K562 treated with DMSO at 1 percent for 4 hours (cell line): ENCODE measurements around the gene TAF4B. TPM values are rescaled to one million over a fixed set of nuclear protein-coding genes. Genes with fewer than 3 reads are reported as not detected.

Experiments
- total RNA-seq: library from RNA; unstranded; fragments of 300-600 nt; gene quantifications from 2 replicates; pipeline ENCODE4 v1.2.3, GENCODE V29; 2022; ENCODE audit not compliant: insufficient read depth

TAF4B gene
- 4.6 and 5.7 TPM in 2 replicates for total RNA-seq

GRCh38 chr18:26226229-26227050, at the start of gene TAF4B:
TAF4B (plus strand) TSS chr18:26226445; CDS start chr18:26226934, 489 bp downstream.

Other genes starting within 250 kb of the TAF4B start
- gene SS18, start 135.8 kb upstream of the TAF4B start, total RNA-seq: 37.2 and 45.2 TPM in 2 replicates
- not detected in 2 replicates for gene PSMA8, start 92.6 kb upstream of the TAF4B start, total RNA-seq